DOHH2 (cell line): Measurements from ENCODE around the gene FAM180B.

Source experiments
- EZH2phosphoT487 ChIP-seq: fragments of 200-600 bp; sonication (generic); IDR thresholded peaks from 2 replicates; pipeline ENCODE4 v1.6.1; 2017; ENCODE audit warnings: borderline replicate concordance, mild to moderate bottlenecking, antibody characterized with exemption, low read length, moderate library complexity, mixed read lengths
- TF ChIP-seq, protein P1 (sequence below): fragments of 200-600 bp; sonication (generic); IDR thresholded peaks from one replicate; pipeline ENCODE4 v1.5.1; 2014; ENCODE audit warnings: antibody characterized with exemption, mild to moderate bottlenecking, low read depth, low read length; ENCODE audit not compliant: poor library complexity, severe bottlenecking

DNA sequence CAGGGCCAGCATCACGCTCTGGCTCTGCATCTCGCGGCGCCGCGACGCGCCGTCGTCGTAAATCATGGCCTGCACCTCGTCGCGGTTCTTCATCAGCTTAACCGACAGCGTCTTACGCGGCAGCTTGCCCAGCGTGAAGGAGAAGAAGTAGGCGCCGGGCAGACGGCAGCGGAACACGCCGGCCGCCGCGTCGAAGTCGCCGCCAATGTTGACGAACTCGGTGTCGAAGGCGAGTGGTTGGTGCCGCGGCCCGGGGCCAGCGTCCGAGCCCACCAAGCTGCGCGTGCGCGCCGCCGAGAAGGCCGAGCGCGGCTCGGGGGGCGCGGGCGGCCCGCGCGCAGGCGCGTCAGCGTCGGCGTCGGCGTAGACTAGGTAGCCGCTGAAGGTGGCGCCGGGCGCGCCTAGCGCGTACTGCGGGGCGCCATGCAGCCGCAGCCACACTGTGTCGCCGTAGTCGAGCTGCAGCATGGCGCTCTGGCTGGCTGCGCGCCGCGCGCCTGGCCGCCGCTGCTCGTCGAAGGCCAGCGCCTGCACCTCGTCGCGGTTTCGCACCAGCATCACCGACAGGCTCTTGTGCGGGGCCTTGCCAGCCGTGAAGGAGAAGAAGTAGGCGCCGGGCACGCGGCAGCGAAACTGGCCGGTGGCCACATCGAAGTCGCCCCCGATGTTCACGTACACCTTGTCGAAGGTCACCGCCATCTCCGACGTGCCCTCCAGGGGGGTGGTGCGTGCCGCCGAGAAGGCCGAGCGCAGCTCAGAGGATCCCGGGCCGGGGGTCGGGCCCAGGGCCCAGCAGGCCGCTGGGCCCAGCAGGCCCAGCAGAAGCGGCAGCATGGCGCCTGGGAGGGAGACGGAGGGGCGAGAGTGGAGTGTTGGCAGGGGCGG is 3.7 kb downstream of the FAM180B start:
- TF ChIP-seq, protein P1, sequence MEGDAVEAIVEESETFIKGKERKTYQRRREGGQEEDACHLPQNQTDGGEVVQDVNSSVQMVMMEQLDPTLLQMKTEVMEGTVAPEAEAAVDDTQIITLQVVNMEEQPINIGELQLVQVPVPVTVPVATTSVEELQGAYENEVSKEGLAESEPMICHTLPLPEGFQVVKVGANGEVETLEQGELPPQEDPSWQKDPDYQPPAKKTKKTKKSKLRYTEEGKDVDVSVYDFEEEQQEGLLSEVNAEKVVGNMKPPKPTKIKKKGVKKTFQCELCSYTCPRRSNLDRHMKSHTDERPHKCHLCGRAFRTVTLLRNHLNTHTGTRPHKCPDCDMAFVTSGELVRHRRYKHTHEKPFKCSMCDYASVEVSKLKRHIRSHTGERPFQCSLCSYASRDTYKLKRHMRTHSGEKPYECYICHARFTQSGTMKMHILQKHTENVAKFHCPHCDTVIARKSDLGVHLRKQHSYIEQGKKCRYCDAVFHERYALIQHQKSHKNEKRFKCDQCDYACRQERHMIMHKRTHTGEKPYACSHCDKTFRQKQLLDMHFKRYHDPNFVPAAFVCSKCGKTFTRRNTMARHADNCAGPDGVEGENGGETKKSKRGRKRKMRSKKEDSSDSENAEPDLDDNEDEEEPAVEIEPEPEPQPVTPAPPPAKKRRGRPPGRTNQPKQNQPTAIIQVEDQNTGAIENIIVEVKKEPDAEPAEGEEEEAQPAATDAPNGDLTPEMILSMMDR = no peak
- no peak for TF ChIP-seq EZH2phosphoT487
